ENCODE results near the gene ABTB2.
A peak's percentile ranks its signal among the peaks of the same experiment; 100 is the strongest.

Gene ABTB2

DNA sequence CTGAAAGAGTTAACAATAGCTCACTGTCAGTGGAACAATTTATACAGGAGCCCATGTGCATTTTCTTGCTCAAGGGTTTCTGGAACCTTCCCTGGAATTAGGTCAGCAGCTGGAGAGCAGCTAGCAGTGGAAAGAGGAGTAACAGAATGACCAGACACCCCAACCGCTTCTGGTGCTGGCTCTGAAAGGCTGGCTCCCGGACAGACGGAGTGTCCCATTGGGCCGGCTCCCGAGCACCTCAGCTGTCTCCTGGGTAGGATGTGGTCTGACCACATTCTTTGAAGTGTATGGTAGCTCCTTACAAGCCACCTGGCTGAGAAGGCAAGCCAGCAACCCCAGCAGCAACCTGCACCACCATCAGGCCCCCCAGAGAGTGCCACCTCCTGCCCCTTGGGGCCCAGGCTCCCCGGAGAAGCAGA is 44.7 kb downstream of the ABTB2 start:
- DNase-seq = peak; percentile 16

- no peak for DNase-seq
These were observed 46.7 kb downstream of the ABTB2 start for GRCh38 chr11:34311126-34311525.

DNA sequence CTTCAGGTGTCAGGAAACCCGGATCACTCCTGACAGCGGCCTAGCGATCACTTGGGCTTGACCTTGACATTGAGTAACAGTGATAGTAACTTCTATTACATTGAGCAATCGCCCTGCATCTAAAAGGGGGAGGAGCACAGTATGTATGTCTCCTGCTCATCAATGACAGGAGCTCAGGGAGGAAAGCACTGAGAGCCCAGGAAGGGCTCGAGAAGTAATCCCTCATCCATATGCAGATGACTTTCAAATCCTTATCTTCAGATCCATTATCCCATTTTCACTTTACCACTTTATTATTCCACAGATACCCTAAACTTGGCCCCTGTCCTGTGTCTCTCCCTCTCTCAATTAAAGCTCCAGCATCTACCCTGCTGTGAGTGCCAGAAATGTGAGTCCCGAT is 47.8 kb downstream of the ABTB2 start:
- DNase-seq = no peak

- DNase-seq = no peak
These were observed 48.8 kb downstream of the ABTB2 start for GRCh38 chr11:34308913-34309585.

DNA sequence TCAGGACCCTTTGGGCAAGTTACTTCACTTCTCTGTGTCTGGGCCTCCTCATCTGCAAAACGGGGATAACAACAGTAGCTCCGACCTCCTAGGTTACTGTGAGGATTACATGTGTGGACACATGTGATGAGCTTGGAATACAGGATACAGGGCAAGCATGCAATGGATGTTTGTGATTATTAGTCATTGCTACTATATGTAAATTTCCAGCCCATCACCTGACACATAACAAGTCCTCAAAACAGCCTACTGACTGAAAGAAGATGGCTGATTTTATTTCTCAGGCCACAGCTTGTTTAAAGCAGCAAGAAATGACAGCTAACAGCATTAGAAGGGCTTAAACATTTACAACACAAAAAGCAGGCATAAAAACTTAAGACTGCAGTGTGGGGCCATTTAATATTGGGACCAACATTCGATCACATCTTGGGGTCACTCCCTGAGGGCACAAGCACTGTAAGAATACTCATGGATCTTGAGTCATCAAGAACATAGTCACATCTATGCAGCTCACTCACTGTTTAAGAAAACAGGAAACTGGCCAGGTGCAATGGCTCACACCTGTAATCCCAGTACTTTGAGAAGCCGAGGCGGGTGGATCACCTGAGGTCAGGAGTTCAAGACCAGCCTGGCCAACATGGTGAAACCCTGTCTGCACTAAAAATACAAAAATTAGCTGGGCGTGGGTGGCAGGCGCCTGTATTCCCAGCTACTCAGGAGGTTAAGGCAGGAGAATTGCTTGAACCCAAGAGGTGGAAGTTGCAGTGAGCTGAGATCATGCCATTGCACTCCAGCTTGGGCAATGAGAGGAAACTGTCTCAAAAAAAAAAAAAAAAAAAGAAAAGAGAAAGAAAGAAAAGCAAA is 49.5 kb downstream of the ABTB2 start:
- DNase-seq = no peak

GRCh38 chr11:34305780-34306179 is 52.0 kb downstream of the ABTB2 start:
- DNase-seq = no peak

DNA sequence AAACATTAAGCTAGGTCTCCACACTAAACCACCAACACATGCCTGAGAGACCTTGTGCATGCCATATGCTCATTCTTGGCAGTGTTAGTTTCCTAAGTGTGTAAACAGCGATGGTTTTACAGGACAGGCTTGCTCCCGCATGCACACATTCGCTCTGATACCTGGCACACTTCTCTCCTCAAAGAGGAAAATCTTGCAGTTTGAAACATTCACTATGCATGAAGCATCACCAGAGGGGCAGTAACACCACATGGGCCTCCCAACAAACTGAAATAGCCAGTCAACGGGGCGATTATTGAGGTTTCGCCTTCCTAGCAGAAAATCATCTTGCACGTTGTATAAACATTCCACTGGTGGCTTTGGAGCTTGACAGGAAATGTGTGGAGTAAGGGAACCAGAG is 52.6 kb downstream of the ABTB2 start:
- no peak for DNase-seq

- DNase-seq = no peak
These were observed 54.7 kb downstream of the ABTB2 start for GRCh38 chr11:34303028-34303570.

GRCh38 chr11:34302046-34302921 is 55.5 kb downstream of the ABTB2 start:
- DNase-seq = no peak

GRCh38 chr11:34300926-34301295 is 56.9 kb downstream of the ABTB2 start:
- DNase-seq = no peak

- DNase-seq = no peak
These were observed 57.5 kb downstream of the ABTB2 start for GRCh38 chr11:34300026-34300925.

DNA sequence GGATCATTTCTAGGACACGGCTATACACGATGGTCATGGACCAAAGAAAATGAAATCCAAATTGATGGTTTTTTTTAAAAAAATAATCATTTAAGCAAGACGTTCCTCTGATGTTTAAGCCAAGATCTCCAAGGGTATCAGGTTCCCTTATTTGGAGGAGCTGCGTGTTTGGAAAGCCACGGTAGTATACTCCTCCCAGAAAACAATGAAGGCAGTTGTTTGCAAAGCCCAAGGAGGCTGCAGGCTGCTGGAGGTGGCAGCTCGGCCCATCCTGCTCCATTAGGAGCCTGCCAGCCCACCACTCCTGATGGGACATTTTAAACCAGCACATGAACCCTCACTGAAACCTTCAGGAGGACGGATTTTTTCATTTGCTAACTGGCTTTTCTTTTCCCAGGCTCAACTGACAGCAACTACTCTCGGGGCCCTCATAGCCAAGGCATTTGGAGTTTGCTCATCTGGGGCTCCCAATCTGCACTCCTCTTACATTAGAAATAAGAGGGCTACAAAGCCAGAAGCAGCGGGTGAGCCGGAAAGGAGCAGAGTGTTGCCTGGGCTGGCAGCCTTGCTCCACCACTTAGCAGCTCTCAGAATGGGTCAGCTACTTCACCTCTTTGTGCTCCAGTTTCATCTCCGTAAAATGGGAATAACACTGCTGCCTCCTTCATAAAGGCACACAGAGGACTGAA is 58.4 kb downstream of the ABTB2 start:
- no peak for DNase-seq

GRCh38 chr11:34298871-34299270 is 58.9 kb downstream of the ABTB2 start:
- no peak for DNase-seq

DNA sequence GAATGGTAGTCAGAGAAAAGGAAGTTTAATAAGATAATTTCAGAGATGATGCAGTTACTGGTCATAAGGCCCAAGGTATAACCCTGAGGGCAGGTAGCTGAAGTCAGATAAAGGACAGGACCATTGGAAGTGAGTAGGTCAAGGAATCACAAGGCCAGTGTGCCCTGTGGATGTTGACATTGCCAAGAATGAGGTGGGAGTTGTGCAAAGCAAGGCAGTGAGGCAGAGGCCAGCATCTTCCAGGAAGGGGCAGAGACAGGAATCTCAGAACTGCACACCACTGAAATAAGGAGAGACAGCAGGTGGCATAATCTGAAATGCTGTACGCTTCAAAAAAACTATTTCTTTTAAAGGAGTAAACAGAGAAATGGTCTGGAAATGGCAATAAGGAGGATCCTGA is 61.4 kb downstream of the ABTB2 start:
- no peak for DNase-seq

DNA sequence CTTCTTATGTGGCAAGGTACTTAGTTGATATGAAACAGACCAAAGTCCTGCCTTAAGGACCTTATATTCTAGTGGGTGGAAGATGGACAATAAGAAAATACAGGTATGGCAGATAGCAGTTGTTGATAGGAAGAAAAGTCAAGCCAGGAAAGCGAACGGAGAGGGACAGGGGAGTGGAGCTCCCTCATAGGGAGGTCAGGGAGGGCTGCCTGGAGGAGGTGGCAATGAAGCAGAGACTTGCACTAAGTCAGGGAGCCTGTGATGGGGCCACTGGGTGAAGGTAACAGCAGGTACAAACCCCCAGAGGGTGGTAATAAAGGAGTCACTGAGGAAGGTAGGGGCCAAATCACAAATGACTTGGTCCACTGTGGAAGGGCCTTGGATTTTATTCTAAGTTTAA is 65.3 kb downstream of the ABTB2 start:
- DNase-seq = no peak

- DNase-seq = no peak
These were observed 65.7 kb downstream of the ABTB2 start for GRCh38 chr11:34292111-34292510.

GRCh38 chr11:34290926-34291325 is 66.9 kb downstream of the ABTB2 start:
- no peak for DNase-seq

GRCh38 chr11:34288492-34288891 is 69.3 kb downstream of the ABTB2 start:
- no peak for DNase-seq

DNA sequence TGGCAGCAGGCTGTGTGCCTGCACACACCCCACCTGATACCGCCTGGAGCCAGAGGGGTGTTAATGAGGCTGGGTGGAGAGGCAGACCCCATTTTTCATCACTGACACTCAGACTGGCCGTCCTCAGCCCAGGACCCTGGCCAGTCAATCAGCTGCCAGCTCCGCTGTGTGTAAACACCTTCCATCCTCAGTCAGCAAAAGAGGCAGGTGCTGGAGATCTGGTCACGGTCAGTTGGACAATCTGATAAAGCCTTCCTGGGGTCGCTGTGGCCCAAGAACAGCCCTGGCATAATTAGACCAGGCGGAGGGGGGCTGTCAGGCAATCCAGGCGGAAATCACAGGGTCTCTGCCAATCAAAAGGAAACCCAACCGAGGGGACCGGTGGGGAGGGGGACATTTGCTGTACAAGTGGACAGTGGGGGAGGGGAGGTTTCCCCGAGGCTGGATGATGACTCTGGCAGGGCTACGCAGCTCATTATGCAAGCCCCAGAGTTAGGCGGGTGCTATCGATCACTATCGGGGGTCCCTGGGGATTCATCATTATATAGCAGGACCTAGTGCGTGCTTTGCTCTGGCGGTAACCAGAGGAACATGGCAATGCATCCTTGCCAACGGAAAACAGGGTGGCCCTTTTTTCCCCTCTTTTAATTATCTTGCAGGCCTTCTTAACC is 72.9 kb downstream of the ABTB2 start:
- no peak for DNase-seq

GRCh38 chr11:34284156-34284555 is 73.7 kb downstream of the ABTB2 start:
- no peak for DNase-seq

All from CD4-positive, alpha-beta T cell treated with Interleukin-10 for 1 hour (primary cell).